Measurements from ENCODE around the gene ATG101.

- TF ChIP-seq, protein P1, sequence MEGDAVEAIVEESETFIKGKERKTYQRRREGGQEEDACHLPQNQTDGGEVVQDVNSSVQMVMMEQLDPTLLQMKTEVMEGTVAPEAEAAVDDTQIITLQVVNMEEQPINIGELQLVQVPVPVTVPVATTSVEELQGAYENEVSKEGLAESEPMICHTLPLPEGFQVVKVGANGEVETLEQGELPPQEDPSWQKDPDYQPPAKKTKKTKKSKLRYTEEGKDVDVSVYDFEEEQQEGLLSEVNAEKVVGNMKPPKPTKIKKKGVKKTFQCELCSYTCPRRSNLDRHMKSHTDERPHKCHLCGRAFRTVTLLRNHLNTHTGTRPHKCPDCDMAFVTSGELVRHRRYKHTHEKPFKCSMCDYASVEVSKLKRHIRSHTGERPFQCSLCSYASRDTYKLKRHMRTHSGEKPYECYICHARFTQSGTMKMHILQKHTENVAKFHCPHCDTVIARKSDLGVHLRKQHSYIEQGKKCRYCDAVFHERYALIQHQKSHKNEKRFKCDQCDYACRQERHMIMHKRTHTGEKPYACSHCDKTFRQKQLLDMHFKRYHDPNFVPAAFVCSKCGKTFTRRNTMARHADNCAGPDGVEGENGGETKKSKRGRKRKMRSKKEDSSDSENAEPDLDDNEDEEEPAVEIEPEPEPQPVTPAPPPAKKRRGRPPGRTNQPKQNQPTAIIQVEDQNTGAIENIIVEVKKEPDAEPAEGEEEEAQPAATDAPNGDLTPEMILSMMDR (IDR thresholded peaks at IDR 0.05), result no peak
- no peak for TF ChIP-seq POLR2A (IDR thresholded peaks at IDR 0.05)
- no peak for TF ChIP-seq EP300 (IDR thresholded peaks at IDR 0.05)
These were observed 13.8 kb downstream of the ATG101 start for GRCh38 chr12:52083638-52083996.

Data from gastroesophageal sphincter (tissue), 3 donors.